K562 (cell line): ENCODE measurements around the gene PTTG1IP. TPM values are rescaled to one million over a fixed set of nuclear protein-coding genes. Genes with fewer than 3 reads are reported as not detected.
A peak's percentile ranks its signal among the peaks of the same experiment; 100 is the strongest.

ENCODE experiments used
- BDP1 ChIP-seq: IDR thresholded peaks from 3 replicates; pipeline ENCODE4 v1.6.1; 2011; ENCODE audit not compliant: insufficient read length, insufficient read depth
- CCNT2 ChIP-seq: IDR thresholded peaks from 2 replicates; pipeline ENCODE4 v1.6.1; 2011; ENCODE audit warnings: borderline replicate concordance, low read depth, mild to moderate bottlenecking, moderate library complexity, mixed read lengths, low read length; ENCODE audit not compliant: insufficient read length; ENCODE audit errors: extremely low read depth
- DIDO1 ChIP-seq: fragments of 450-650 bp; IDR thresholded peaks from 2 replicates; pipeline ENCODE4 v1.6.1; 2016; ENCODE audit warnings: low read depth, missing biosample characterization, missing genetic modification characterization
- FOXJ2 ChIP-seq: fragments of 200-800 bp; sonication (Bioruptor generic); IDR thresholded peaks from 2 replicates; pipeline ENCODE4 v1.6.1; 2016; ENCODE audit warnings: missing genetic modification characterization, missing compliant biosample characterization
- FOXK2 ChIP-seq, 2 experiments: fragments of 450-650 bp; IDR thresholded peaks in 1 of 2; conservative IDR thresholded peaks in 1 of 2; 2 replicates each; pipeline ENCODE4 v1.6.1; 2016; ENCODE audit warnings: low read depth in 2 of 2, mild to moderate bottlenecking in 1 of 2
- GTF2A2 ChIP-seq: IDR thresholded peaks from 2 replicates; pipeline ENCODE4 v1.6.1; 2016; ENCODE audit warnings: mild to moderate bottlenecking, missing genetic modification characterization, missing compliant biosample characterization
- HES1 ChIP-seq: fragments of 450-650 bp; IDR thresholded peaks from 2 replicates; pipeline ENCODE4 v1.6.1; 2016; ENCODE audit warnings: low read depth, mild to moderate bottlenecking, moderate library complexity
- HINFP ChIP-seq: fragments of 450-650 bp; conservative IDR thresholded peaks from 2 replicates; pipeline ENCODE4 v1.6.1; 2016; ENCODE audit warnings: missing genetic modification characterization, low read depth, mild to moderate bottlenecking, control low read depth, missing compliant biosample characterization
- HLTF ChIP-seq: fragments of 450-650 bp; IDR thresholded peaks from 2 replicates; pipeline ENCODE4 v1.6.1; 2016
- IRF2 ChIP-seq: sonication (generic); formaldehyde crosslinking; IDR thresholded peaks from 2 replicates; pipeline ENCODE4 v1.8.1; 2022; ENCODE audit warnings: mild to moderate bottlenecking, missing genetic modification reagents
- MTA3 ChIP-seq: fragments of 450-650 bp; formaldehyde crosslinking; IDR thresholded peaks from 2 replicates; pipeline ENCODE4 v1.6.1; 2017; ENCODE audit warnings: mild to moderate bottlenecking, borderline replicate concordance
- MYC ChIP-seq, 2 experiments: fragments of 250-450 bp in 1 of 2; sonication (Bioruptor Pico) in 1 of 2; IDR thresholded peaks; 2 replicates each; pipeline versions ENCODE4 v1.5.1 to v1.6.1; 2012 to 2021; ENCODE audit warnings: low read depth in 2 of 2, borderline replicate concordance in 1 of 2, improper control_type of control experiment in 1 of 2, low read length in 1 of 2, mild to moderate bottlenecking in 1 of 2, moderate library complexity in 1 of 2
- NELFE ChIP-seq: IDR thresholded peaks from 2 replicates; pipeline ENCODE4 v1.6.1; 2011; ENCODE audit warnings: mild to moderate bottlenecking; ENCODE audit not compliant: insufficient read depth, insufficient read length
- NR2C2 ChIP-seq, 2 experiments: fragments of 200-800 bp in 1 of 2; sonication (Bioruptor generic) in 1 of 2; sonication (generic) in 1 of 2; formaldehyde crosslinking in 1 of 2; IDR thresholded peaks; 2 replicates each; pipeline versions ENCODE4 v1.6.1 to v1.8.0; 2016 to 2022; ENCODE audit warnings: mild to moderate bottlenecking in 1 of 2, missing compliant biosample characterization in 1 of 2, missing genetic modification characterization in 1 of 2, missing genetic modification reagents in 1 of 2
- PRPF4 ChIP-seq: fragments of 200-400 bp; formaldehyde crosslinking; IDR thresholded peaks from one replicate; pipeline ENCODE4 v1.6.1; 2017; ENCODE audit warnings: low read length, low read depth, mild to moderate bottlenecking; ENCODE audit not compliant: insufficient read depth, poor library complexity, severe bottlenecking
- RHOXF2B ChIP-seq: fragments of 250-450 bp; sonication (Bioruptor Pico); conservative IDR thresholded peaks from 2 replicates; pipeline ENCODE4 v1.5.1; 2021
- SIRT6 ChIP-seq: IDR thresholded peaks from one replicate; pipeline ENCODE4 v1.6.1; 2012; ENCODE audit warnings: low read depth, mild to moderate bottlenecking, control low read depth, inconsistent platforms, low read length, moderate library complexity
- SMAD3 ChIP-seq: fragments of 450-650 bp; formaldehyde crosslinking; conservative IDR thresholded peaks from 2 replicates; pipeline ENCODE4 v1.4.0; 2020; ENCODE audit warnings: mild to moderate bottlenecking
- SRSF9 ChIP-seq: fragments of 200-400 bp; formaldehyde crosslinking; IDR thresholded peaks from 2 replicates; pipeline ENCODE4 v1.6.1; 2017; ENCODE audit warnings: low read depth, low read length, borderline replicate concordance
- TCF3 ChIP-seq: sonication (generic); formaldehyde crosslinking; IDR thresholded peaks from 2 replicates; pipeline ENCODE4 v1.4.0; 2020; ENCODE audit warnings: mild to moderate bottlenecking, missing genetic modification reagents
- TFAM ChIP-seq: fragments of 250-450 bp; sonication (Bioruptor Pico); conservative IDR thresholded peaks from 2 replicates; pipeline ENCODE4 v1.5.0; 2021; ENCODE audit warnings: mild to moderate bottlenecking, moderate library complexity
- ZNF146 ChIP-seq: IDR thresholded peaks from one replicate; pipeline ENCODE4 v1.6.1; 2018; ENCODE audit warnings: missing compliant biosample characterization; ENCODE audit not compliant: unreplicated experiment
- ZNF232 ChIP-seq: sonication (generic); formaldehyde crosslinking; IDR thresholded peaks from 2 replicates; pipeline ENCODE4 v1.8.0; 2022; ENCODE audit warnings: mild to moderate bottlenecking, missing genetic modification reagents
- ZNF551 ChIP-seq: fragments of 250-450 bp; sonication (Bioruptor Pico); IDR thresholded peaks from 2 replicates; pipeline ENCODE4 v1.5.0; 2021; ENCODE audit warnings: mild to moderate bottlenecking, moderate library complexity
- ZNF785 ChIP-seq: fragments of 250-450 bp; sonication (Bioruptor Pico); IDR thresholded peaks from 2 replicates; pipeline ENCODE4 v1.4.0; 2020; ENCODE audit warnings: mild to moderate bottlenecking
- polyA plus RNA-seq, 8 experiments: library from polyadenylated mRNA; depleted of rRNA in 4 of 8; stranded (reverse) in 5 of 8; unstranded in 3 of 8; fragments of >200 nt; fragmentation: Nextera tagmentation in 2 of 8; fragmentation: Illumina TruSeq in 1 of 8; extraction: Ambion mirVana in 2 of 8; extraction: Trizol in 1 of 8; gene quantifications; 2 replicates each; pipeline versions ENCODE4 v1.2.1 to v1.2.3, GENCODE V29; 2011 to 2014; ENCODE audit warnings: inconsistent platforms in 1 of 8, missing spikeins in 1 of 8
- total RNA-seq, 7 experiments: library from RNA; depleted of rRNA in 6 of 7; stranded (reverse); fragments of >200 nt in 6 of 7; fragmentation: Illumina TruSeq in 2 of 7; extraction: Trizol in 2 of 7; gene quantifications; 2 replicates each; pipeline versions ENCODE4 v1.2.1 to v1.2.3, GENCODE V29; 2011 to 2021; ENCODE audit warnings: low replicate concordance in 1 of 7

PTTG1IP gene
- total and polyA plus RNA-seq, 9 of the 15 experiments (the other 6 are each of a cell fraction or from before 2014, with no cell fraction given) = 5.0 to 99.3 (median 82.4) TPM

- TF ChIP-seq SMAD3 (CRISPR knock-in tag) (peak; percentile 83), ZNF551 (CRISPR knock-in tag) (no peak), ZNF146 (no peak), HINFP (tag) (peak; percentile 37; the same call in 1 of the 2 replicates), SIRT6 (no peak), PRPF4 (no peak), ZNF785 (no peak), TCF3 (CRISPR knock-in tag) (peak; percentile 100), NELFE (no peak), IRF2 (CRISPR knock-in tag) (no peak), MTA3 (peak; percentile 93), RHOXF2B (CRISPR knock-in tag) (no peak), GTF2A2 (tag) (no peak), FOXK2 (conservative IDR thresholded peaks at IDR 0.05 in 1 of 2, IDR thresholded peaks at IDR 0.05 in 1 of 2; ENCODE audit: low read depth in 2 of 2) (peak; percentile 14 to 50; a peak in 1 of 4 replicates), HES1 (peak; percentile 92), BDP1 (no peak), NR2C2 (CRISPR knock-in tag; IDR thresholded peaks at IDR 0.05) (peak; percentile 28; the same call in 1 of the 2 replicates), NR2C2 (tag; IDR thresholded peaks at IDR 0.05) (peak; percentile 71), HLTF (peak; percentile 97), DIDO1 (no peak), CCNT2 (peak; percentile 92), MYC (IDR thresholded peaks at IDR 0.05; ENCODE audit: low read depth, low read length) (peak; percentile 81), MYC (CRISPR knock-in tag; IDR thresholded peaks at IDR 0.05; ENCODE audit: borderline replicate concordance, low read depth) (no peak; the same call in none of the 2 replicates), ZNF232 (CRISPR knock-in tag) (no peak), TFAM (CRISPR knock-in tag) (no peak), FOXJ2 (tag) (peak; percentile 61; the same call in 1 of the 2 replicates), SRSF9 (no peak)
Observed at GRCh38 chr21:44854664-44855446, 18.6 kb downstream of the PTTG1IP start (continued).
